GM21786 (cell line): ENCODE results near the gene HEPACAM.

Experiments
- ATAC-seq: cut with Tn5 transposase; IDR thresholded peaks from one replicate; pipeline ENCODE4 v1.9.1; 2021; ENCODE audit not compliant: unreplicated experiment

Gene HEPACAM

DNA sequence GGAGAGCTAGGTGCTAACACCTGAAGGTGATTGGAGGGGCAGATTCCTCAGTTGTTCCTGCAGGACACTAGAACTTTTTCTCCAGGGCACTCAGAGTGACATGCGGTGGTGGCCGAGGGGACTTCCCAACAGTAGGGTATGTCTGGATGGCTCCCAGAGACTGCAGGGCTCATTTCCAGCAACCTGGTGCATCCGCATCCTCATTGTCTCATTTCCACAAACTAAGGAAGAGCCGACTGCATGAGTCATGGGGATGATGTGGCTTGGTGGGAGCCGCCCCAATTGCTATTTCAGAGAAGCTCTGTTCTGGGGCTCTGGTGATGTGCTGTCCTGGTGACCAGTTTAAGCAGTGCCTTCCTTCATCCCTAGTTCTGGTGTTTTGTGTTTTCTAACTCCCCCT is 35.4 kb downstream of the HEPACAM start:
- no peak for ATAC-seq

DNA sequence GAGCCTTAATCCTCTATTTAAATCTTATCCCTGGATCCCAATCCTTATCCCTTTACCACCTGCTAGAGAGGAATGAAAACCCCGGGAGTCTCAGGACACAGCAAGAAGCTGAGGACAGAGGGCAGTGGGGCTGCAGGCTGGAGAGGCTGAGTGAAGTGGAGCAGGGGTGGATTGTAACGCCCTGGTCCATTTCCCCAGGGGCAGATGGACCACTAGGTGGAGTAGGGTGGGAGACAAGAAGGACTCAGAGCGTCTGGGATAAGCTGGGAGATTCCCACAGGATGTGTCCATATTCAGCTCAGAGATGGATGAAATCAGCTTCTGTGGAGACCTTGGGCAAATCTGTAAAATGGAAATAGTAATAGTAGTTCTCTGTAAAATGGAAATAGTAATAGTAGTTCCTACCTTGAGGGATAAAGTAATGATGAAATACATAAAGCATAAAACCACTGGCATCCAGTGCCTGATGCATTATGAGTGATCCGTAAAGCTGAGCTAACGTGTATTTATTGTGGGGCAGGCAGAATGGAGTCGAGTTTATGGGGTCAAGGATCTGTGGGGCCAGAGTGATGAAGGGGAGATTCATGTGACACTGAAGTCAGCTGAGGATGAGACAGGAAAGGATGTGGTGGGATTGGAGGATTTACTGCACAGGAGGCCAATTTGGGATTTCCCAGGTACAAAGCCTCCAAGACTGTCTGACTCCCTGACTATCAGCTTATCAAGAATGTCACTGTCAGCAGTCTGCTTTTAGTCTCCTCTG is 36.3 kb downstream of the HEPACAM start:
- no peak for ATAC-seq

DNA sequence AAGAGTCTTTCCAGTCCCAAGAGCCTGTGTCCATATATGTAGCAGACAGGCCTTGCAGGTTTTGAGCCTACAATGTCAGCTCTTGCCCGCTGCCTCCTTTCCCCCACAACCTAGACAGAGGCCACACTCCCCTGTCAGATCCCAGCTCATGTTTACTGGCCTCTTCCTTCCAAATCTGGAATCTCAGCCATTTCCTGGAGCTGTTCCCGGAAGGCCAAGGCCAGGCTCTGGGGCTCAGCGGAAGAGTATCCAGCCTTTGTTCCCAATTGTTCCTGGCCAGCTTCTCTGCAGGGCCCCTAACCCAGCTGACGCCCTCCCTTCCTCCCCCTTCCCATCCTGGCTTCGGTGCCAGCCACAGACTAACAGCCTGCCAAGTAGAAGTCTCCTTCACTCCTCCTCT is 37.1 kb downstream of the HEPACAM start:
- no peak for ATAC-seq

DNA sequence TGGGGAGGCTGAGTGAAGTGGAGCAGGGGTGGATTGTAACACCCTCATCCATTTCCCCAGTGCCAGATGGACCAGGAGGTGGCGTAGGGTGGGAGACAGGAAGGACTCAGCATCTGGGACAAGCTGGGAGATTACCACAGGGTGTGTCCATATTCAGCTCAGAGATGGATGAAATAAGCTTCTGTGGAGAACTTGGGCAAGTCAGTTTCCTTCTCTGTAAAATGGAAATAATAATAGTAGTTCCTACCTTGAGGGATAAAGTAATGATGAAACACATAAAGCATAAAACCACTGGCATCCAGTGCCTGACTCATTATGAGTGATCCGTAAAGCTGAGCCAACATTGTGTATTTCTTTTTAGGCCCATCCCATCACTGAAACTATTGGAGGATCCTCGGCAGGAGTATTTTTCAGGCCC is 37.6 kb downstream of the HEPACAM start:
- ATAC-seq = no peak

DNA sequence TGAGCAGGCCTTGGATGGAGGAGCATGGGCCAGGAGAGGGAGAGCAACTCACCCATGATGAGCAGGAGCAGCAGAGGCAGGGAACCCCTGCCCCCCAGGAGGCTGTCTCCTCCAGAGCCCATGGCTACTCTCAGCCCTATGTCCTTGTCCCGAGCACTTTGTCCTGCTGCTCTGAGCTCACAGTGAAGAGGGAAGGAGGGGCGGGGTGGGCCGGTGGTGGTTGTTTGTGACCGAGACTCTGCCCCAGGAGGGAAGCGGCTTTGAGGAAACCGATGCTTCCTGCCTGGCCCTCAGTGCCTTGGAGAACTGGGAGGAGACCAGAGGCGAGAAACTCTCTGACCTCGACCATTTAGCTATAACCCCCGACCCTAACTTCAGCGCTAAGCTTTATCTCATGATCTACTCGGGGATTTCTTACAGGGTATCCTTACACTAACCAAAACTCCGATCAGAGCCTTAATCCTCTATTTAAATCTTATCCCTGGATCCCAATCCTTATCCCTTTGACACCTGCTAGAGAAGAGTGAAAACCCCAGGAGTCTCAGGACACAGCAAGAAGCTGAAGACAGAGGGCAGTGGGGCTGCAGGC is 38.1 kb downstream of the HEPACAM start, which contains the start of gene ROBO4:
Gene ROBO4, minus strand, starts transcription at position 192 of the 589 bp plus-strand sequence. Its CDS starts 70 bp downstream, at position 122.
- no peak for ATAC-seq

DNA sequence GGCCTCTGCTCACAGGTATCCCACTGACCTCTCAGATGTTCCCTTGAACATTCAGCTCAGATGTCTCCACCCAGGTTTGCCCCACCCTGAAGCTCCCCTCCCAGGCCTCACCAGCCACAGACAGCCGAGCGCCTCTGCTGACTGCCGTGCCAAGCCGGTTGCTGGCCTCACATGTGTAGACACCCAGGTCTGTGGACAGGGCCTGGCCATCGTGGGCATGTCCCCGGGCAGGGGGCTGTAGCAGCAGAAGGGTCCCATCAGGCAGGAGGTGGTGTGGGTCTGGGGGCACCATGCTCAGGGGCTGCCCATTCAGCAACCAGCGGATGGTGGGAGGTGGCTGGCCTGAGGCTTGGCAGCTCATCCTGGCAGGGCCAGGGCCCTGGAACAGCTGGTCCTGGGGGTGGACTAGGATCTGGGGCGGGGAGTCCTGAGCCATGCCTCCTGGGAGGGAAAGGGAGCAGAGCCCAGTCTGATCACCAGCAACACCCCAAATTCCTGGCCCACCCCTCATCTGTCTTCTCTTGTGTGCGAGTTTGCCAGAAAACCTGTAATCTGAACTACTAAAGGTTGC is 38.9 kb downstream of the HEPACAM start:
- no peak for ATAC-seq

DNA sequence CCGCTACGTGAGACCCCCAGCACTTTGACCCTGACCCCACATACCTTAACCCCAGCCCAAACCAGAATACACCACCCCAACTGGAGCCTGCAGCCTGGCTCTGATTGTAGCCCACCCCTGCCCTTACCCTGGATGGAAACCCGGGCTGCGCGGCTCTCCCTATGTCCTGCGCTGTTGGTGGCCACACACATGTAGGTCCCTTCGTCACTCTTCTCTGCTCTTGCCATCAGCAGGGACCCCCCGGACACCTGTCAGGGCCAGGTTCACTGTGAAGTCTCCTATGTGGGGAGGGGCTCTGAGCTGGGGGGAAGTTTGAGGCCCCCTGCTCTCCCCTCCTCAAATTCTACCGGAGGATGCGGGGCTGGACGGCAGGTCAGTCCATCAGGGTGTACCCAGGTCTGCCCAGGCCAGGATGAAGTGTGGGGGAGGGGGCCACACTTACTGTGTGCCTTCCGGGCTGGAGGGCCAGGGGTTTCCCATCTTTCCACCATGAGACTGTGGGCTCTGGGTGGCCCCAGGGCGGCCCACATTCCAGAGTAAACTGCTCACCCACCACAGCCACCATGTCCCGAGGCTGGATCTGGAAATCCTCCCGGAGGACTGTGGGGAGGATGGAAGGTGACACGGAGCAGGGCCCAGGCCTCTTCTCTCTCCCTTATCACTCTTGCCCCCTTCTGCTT is 39.6 kb downstream of the HEPACAM start:
- ATAC-seq = no peak

DNA sequence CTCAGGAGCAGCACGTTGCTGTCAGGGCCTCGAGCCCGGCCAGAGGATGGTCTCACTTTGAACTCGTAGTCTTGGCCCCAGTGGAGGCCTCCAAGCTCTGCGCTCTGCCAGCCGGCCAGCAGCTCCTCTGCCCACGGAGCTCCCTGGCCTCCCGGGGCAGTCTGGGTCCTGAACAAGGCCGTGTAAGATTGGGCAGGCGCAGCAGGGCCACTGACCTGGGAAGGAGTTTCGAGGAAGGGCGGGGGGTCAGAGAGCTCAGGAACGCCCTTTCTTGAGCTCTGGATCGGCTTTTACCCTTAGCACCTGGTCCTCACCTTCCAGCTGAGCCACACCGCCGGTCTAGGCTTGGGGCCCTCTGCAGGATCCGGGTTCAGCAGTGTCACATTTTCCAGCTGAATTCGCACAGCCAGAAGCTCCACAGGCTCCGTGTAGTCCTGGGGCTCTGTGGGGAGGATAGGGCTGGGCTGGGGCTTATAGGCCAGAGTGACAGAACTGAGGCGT is 40.3 kb downstream of the HEPACAM start:
- no peak for ATAC-seq

DNA sequence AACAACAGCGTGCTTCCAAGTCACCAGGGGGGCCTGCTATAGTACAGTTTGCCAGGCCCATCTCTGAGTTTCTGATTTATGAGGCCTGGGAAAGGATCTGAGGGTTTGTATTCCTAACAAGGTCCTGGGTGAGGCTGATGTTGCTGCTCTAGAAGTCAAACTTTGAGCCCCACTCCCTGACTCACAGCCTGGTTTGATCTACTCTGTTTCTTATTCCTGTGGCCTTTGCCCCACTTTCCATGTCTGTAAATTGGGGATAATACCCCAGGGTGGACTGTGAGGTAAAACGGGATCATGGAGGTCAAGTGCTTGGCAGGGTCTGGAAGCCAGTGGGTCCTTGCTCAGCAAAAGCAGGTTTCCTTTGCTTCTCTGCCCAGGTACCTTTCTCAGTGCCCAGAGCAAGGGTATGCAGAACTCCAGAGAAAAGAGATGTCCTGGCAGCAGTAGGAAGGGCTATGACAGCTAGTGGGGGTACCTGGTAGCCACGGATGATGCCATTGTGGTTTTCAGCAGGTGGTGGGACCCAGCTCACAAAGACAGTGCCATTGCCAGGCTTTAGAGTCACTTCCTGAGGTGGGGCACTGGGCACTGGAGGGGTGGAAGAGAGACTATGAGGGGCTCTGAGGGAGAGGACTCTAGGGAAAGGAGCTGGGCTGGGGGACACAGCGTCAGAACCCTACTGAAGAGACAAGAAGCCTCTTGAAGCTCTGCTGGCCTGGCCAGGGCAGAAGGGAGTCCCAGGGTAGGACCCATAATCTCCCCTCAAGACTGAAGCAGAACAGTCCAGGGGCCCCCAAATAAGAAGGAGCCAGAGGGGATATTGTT is 41.0 kb downstream of the HEPACAM start:
- no peak for ATAC-seq

DNA sequence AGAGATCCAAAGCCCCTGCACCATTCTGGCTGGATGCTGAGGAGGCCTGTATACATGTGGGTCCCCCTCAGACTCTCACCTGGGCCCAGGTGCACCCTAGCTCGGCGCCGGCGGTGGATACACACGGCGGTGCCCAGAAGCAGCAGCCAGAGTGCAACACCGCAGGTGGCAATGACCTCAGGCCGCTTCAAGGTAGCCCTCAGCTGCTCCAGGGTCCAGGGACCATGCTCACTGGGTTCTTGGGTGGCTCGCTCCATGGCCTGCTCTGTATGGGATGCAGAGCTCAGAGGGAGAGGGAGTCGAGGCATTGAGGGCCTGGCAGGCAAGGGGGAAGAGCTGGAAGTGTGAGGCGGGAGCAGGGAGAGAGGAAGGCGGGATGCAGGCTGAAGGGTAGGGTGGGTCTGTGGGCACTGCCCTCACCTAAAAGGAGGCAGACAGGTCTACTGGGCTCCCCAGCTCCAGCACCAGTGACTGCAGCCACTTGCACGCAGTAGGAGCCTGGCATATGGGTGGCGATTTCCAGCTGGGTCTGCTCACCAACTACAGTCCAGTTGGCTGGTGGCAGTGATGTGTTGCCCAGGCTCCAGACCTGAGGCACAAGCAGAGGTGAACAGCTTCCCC is 42.0 kb downstream of the HEPACAM start:
- no peak for ATAC-seq

DNA sequence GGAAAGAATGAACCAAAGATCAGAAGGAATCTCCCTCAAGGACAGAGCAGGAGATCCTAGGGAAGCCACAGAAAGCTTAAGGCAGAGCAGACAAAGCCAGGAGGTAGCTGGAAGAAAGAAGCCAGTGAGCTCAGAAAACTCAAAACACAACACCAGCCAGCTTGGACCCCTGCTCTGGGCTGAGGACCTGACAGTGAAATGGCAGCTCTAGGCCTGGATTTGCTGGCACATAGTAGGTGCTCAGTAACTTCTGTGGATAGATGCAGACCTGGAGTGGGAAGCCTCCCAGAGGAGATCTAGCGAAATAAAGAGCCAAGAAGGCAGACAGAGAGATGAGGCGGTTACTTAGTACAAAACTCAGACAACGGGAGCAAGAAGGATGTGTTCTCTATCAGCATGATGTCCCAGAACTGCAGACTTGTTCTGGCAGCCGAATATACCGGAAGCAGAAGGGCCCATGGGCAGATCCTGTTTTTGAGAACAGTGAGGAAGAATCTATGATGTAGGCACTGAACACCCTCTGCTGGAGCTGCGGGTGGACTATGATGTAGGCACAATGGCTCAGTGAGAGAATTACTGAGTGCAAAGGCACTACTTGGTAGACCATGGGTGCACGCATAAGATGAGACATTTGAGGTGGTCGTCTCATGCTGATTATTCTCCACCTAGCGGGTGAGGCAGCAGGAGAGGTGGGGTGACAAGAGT is 42.9 kb downstream of the HEPACAM start:
- ATAC-seq = no peak

DNA sequence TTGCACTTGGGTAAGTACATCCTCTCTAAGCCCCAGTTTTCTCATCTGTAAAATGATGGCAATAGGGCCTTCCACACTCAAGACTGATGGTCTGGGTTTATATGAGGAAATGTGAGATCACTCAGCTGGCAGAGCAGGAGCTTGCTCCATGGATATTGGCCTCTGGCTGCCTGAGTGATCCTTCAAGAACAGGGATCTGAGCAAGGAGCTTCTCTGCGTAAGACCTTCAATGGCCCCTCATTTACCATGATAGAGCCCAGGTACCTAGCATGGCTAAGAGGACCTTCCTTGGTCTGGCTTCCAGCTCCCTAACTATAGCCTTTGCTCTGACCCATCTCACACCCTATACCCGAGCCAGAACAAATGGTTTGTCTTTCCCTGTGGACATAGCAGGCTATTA is 43.7 kb downstream of the HEPACAM start:
- ATAC-seq = no peak

DNA sequence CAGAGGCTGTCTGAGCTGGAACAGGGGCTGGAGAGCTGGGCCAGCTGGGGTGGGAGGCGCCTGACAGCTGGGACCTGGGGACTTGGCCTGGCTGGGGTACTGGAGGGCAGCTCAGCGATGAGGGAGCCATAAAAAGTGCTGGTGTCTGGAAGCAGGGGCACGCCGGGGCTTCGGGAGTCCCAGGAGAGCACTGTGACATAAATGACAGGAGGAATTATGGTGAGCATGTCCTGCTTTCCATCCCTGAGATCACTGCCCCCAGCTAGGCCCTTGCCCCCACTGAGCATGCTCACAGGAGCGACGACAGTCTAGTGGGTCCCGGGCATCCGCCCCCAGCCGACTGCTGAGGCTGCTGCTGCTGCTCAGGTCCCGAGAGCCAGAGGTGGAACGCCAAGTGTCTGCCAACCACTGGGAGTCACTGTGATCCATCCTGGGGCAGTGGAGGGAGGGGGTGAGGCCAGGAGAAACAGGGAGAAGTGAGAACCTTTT is 44.4 kb downstream of the HEPACAM start:
- no peak for ATAC-seq

DNA sequence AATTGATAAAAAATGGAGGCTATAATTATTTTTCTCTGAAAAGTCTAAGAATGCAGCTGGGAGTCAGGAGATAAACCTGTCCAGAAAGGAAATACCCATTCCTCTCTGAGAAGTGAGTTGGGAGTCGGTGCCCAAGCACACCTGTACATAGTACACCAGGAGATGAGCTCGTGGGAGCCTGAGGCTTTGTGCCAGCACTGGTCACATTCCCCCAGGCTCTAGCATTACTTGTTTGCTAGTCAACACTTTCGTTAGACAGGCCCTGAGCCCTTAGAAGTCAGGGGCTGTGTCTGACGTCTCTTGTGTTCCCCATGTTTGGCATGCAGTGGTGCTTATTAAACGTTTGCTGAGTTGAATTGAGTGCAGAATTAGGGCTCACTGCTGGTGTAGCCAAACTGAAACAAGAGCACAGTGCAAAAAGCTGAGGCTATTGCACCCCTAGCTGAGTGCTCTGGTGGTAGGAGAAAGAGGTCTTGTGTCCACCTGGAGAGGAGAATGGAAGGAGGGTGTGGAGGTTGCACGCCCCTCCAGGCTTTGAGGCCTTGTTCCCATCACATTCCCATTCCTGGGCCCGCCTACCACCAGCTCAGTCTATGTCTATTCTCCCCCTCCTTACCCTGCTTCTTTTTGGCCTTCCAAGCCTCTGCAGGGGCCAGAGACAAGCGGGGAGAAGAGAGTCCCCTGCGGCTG is 45.0 kb downstream of the HEPACAM start:
- ATAC-seq = no peak

DNA sequence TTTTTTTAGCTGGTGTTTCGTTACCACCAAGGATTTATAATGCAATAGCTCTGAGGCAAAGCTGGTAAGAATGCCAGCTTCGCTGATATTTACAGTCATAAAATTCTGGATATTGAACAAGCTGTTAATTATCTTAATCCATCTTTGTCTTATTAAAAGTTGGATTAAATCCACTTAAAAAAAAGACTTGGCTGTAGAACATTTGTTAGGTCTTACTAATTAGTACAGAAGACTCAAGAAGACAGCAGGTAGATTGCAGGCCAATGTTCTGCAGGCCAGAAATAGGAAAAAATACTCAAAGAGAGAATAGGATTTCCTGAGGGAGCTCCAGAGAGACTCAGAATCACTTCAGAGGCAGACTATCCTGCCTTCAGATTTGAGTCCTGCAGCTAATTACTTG is 45.7 kb downstream of the HEPACAM start:
- ATAC-seq = no peak

DNA sequence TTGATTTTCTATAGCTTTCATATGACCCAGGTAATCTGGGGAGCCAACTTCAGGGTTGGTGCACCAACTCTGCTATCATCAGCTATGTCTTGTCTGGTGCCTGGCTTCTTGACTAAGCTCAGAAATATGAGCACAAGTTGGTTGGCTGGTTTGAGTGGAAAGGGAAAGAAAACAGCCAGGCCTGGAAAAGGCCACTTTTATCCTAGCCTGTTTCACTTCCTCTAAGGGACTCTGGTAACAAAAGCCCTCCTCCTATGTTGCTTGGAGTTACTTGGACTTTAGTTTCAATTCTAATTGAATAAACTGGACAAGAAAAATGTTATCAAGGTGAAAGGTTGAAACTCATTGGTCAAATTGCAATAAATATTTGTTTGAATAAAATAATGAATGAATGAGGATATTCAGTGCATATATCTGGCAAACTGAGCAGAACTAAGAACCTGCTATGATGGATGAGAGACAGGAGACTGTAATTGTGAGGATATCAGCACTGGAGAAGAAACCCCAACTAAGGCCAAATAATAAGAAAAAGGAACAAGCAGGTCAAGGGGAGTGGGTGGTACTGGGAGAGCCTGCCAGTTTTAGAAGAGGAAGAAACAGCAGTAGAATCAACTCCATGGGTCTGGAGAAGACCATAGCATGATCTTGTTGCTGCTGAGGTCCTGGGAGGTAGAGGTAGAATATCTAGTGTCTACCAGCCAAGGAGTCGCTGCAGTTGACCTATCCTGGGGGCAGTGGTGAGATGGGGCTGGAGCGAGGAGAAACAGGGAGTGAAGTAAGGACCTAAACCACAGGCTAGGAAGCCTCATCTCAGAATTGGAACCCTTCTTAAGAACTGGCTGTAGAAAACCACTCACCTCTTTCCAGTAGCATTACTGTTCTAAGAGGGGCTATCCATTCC is 46.4 kb downstream of the HEPACAM start:
- ATAC-seq = no peak

DNA sequence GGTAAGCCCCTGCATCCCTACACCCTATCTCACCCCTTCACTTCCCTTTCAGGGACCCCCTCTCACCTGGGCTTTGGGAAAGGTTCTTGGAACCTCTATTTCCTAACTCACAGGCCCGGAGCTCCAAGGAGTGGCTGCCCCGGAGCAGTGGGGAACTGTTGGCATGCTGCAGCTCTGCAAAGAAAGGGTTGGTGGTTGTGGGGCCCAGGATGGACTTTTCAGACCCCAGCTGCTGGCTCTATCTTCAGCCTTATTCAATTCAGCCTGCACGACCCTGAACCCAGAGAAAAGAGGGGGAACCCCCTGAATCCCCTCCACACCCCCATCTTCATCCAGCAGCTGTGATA is 48.2 kb downstream of the HEPACAM start:
- no peak for ATAC-seq
